ENCODE data around the gene SPATA17.

GRCh38 chr1:217650674-217651073 lies 19.5 kb downstream of the SPATA17 start:
- TF ChIP-seq POLR2AphosphoS5 (IDR thresholded peaks at IDR 0.05; ENCODE audit: low read depth, low read length) (no peak), POLR2A (IDR thresholded peaks at IDR 0.05; ENCODE audit: low read depth, low read length) (no peak), TAF1 (IDR thresholded peaks at IDR 0.05; ENCODE audit: low read depth, low read length) (no peak), SPI1 (IDR thresholded peaks at IDR 0.05; ENCODE audit: low read depth, low read length) (no peak)

All from GM12891 (cell line).